Measurements from ENCODE around the gene SPEG. TPM values are rescaled to one million over a fixed set of nuclear protein-coding genes. Genes with fewer than 3 reads are reported as not detected.

Gene SPEG
- total RNA-seq, 2 experiments from 2014 or later, result 0.46 TPM; not detected in 1

DNA sequence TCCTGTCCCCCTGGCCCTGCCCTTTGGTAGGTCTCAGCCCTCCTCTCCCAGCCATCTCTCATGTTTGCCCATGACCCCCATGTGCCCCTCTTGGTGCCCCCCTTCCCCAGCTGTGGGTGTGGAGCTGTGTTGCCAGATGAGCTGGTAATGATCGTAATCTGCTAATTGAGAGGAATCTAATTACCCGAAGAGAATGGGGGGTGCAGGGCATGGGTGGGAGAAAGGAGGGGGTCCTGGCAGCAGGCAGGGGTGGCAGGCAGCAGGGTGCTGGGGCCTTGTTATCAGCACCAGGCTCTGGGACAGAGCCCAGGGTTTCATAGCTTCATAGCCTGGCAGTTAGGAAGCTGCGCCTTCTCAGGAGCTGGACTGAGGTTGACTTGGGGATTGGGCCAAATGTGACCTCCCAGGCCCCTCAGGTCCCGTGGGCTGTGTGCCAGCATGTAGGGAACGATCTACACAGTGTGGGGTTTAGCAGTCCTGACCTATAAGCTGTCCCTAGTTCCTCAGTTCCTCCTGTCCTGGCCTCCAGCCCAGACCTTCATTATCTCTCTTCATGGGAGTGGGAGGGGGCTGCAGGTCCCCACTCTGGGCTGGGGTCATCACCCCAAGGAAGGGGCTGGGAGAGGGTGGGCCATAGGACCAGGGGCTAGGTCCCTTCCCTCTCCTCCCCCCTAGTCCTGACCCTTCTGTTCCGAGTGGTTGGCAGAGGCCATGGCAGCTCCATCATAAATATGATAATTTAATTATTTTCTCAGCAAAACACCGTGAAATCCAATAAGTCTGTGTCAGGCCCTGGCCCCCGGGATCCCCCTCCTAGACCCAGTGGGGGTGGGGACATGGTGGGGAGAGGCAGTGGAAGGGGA is 73.2 kb downstream of the SPEG start:
- ChIA-PET CTCF (ENCODE audit: unreplicated experiment) (interaction anchor here (0.6 kb wide), 1 partner anchor 98 kb away, joined by 3 read pairs; no protein-coding TSS in a partner anchor), POLR2A (no interaction called here)
- no TSS peak for BruUV-seq (replicated peaks)
- H3K9me2 ChIP-seq (ENCODE audit: insufficient read depth, low read length), result no peaks in the 10 kb centered on the region
- no peak overlapping the region for H3K4me3 ChIP-seq (ENCODE audit: low read depth, low read length, poor library complexity, severe bottlenecking)
- no peak overlapping the region for H3K27ac ChIP-seq (ENCODE audit: low read depth, low read length, poor library complexity, severe bottlenecking)
- no peak overlapping the region for H3K4me2 ChIP-seq (ENCODE audit: low read length)
- no peak for DNase-seq (ENCODE audit: low spot score)
- TF ChIP-seq, protein P1, sequence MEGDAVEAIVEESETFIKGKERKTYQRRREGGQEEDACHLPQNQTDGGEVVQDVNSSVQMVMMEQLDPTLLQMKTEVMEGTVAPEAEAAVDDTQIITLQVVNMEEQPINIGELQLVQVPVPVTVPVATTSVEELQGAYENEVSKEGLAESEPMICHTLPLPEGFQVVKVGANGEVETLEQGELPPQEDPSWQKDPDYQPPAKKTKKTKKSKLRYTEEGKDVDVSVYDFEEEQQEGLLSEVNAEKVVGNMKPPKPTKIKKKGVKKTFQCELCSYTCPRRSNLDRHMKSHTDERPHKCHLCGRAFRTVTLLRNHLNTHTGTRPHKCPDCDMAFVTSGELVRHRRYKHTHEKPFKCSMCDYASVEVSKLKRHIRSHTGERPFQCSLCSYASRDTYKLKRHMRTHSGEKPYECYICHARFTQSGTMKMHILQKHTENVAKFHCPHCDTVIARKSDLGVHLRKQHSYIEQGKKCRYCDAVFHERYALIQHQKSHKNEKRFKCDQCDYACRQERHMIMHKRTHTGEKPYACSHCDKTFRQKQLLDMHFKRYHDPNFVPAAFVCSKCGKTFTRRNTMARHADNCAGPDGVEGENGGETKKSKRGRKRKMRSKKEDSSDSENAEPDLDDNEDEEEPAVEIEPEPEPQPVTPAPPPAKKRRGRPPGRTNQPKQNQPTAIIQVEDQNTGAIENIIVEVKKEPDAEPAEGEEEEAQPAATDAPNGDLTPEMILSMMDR (conservative IDR thresholded peaks at IDR 0.05; ENCODE audit: low read length), result no peak
- no peak for TF ChIP-seq EZH2phosphoT487 (IDR thresholded peaks at IDR 0.05; ENCODE audit: borderline replicate concordance, low read depth, low read length)
- H3K9me3 ChIP-seq (ENCODE audit: low read length), result no peaks in the 10 kb centered on the region
- H3K4me1 ChIP-seq (ENCODE audit: insufficient read depth, low read length, poor library complexity, severe bottlenecking), result peaks cover 10% of the 10 kb centered on the region
- intact Hi-C loops (cut with micrococcal nuclease; ENCODE audit: unreplicated experiment), result no loop called here
- H3K36me3 ChIP-seq (ENCODE audit: insufficient read depth, low read length), result no peaks in the 10 kb centered on the region
- H2AFZ ChIP-seq (ENCODE audit: low read length), result no peak overlapping the region
- H4K20me1 ChIP-seq (ENCODE audit: insufficient read depth, low read length), result no peaks in the 10 kb centered on the region
- H3K79me2 ChIP-seq (ENCODE audit: insufficient read depth, low read depth, low read length), result no peaks in the 10 kb centered on the region

DNA sequence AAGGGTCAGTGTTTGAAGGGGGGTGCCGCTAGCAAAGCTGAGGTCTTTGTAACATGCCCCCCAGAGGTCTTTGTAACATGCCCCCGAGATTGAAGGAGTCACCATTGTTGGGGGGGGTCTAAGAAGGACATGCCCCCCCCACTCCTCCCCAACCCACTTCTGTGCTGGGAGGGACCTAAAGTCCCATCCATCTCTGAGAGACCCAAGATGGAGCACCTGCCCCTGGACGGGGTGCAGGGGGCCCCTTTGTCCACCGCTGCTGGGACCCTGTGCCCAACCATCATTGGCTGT is 73.7 kb downstream of the SPEG start:
- Histone ChIP-seq H3K36me3 (ENCODE audit: insufficient read depth, low read length) (no peaks in the 10 kb centered on the region), H4K20me1 (ENCODE audit: insufficient read depth, low read length) (no peaks in the 10 kb centered on the region), H3K4me1 (ENCODE audit: insufficient read depth, low read length, poor library complexity, severe bottlenecking) (peaks cover 10% of the 10 kb centered on the region), H3K27ac (ENCODE audit: low read depth, low read length, poor library complexity, severe bottlenecking) (no peak overlapping the region), H3K79me2 (ENCODE audit: insufficient read depth, low read depth, low read length) (no peaks in the 10 kb centered on the region), H3K4me2 (ENCODE audit: low read length) (no peak overlapping the region), H3K4me3 (ENCODE audit: low read depth, low read length, poor library complexity, severe bottlenecking) (no peak overlapping the region), H3K9me2 (ENCODE audit: insufficient read depth, low read length) (no peaks in the 10 kb centered on the region), H3K9me3 (ENCODE audit: low read length) (no peaks in the 10 kb centered on the region), H2AFZ (ENCODE audit: low read length) (no peak overlapping the region)
- DNase-seq (ENCODE audit: low spot score), result no peak
- intact Hi-C loops (cut with micrococcal nuclease; ENCODE audit: unreplicated experiment), result no loop called here
- TF ChIP-seq EZH2phosphoT487 (IDR thresholded peaks at IDR 0.05; ENCODE audit: borderline replicate concordance, low read depth, low read length), result no peak
- TF ChIP-seq, protein P1 (conservative IDR thresholded peaks at IDR 0.05; ENCODE audit: low read length), result no peak
- ChIA-PET POLR2A (no interaction called here), CTCF (ENCODE audit: unreplicated experiment) (no interaction called here)
- no TSS peak for BruUV-seq (replicated peaks)
